Body of pancreas (tissue), 4 donors: Measurements from ENCODE around the gene GAK.

Experiments used
- CTCF ChIP-seq, 7 experiments: fragments of 450-650 bp in 4 of 7; fragments of 200-600 bp in 3 of 7; sonication (generic) in 3 of 7; IDR thresholded peaks; one replicate each; pipeline ENCODE4 v1.5.1; 2016 to 2019; ENCODE audit warnings: antibody characterized with exemption in 7 of 7
- POLR2A ChIP-seq, 3 donors: fragments of 450-650 bp; IDR thresholded peaks; one replicate each; pipeline ENCODE4 v1.6.1; 2016; ENCODE audit warnings: antibody characterized with exemption in 3 of 3, mild to moderate bottlenecking in 2 of 3

- TF ChIP-seq POLR2A (IDR thresholded peaks at IDR 0.05) (no peak), CTCF (IDR thresholded peaks at IDR 0.05) (no peak)
Measured at GRCh38 chr4:848803-849477, 83.2 kb downstream of the GAK start.
